Measurements from ENCODE around the gene PRMT7.
A peak's percentile ranks its signal among the peaks of the same experiment; 100 is the strongest.

PRMT7 gene

DNA sequence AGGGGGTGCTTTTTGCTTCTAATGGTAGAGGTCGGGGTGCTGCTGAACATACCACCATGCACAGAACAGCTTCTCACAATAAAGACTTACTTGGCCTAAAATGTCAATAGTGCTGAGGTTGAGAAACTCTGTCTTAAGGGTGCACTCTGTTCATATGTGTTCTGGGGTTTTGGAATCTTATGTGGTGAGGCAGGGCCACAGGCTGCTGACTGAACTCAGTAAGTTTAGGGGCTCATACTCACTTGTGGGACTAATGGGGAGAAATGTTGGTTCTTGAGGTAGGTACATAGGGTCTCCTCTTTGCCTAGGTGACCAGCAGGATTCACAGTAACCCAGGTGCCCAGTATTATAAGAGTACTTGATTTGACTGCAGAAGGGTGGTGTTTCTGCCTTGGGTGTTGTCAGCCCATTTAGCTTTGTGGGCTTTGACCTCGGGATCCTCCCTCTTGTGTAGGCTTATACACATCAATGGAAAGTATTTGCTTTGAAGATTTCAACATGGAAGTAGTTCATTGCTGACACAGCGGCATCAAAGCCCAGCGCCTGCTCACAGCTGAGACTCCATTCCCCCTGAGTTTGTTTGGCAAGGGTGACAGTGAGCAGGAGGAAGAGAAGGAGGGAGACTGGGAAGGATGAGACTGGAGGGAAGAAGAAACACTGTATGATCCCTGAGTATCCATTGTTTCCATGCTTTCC, 29.3 kb upstream of the PRMT7 start:
- no peak for TF ChIP-seq EZH2phosphoT487 (conservative IDR thresholded peaks at IDR 0.05; ENCODE audit: low read length)
- Histone ChIP-seq H3K79me2 (ENCODE audit: insufficient read depth, low read length) (peaks cover 56% of the 10 kb centered on the region), H3K4me2 (ENCODE audit: low read depth, low read length, poor library complexity, severe bottlenecking) (peak overlapping the region; percentile 85)

GRCh38 chr16:68282064-68282452, 28.8 kb upstream of the PRMT7 start:
- Histone ChIP-seq H3K27me3 (ENCODE audit: low read length) (no peaks in the 10 kb centered on the region), H3F3A (ENCODE audit: insufficient read depth) (peaks cover 55% of the 10 kb centered on the region), H3K9me2 (replicated peaks; ENCODE audit: insufficient read depth, low read length) (no peaks in the 10 kb centered on the region), H3K79me2 (ENCODE audit: insufficient read depth, low read length) (peaks cover 55% of the 10 kb centered on the region), H3K36me3 (ENCODE audit: low read length) (no peaks in the 10 kb centered on the region), H2AFZ (ENCODE audit: low read depth, low read length, severe bottlenecking) (no peak overlapping the region), H3K27ac (ENCODE audit: low read depth, low read length) (peak overlapping the region; percentile 98), H3K4me3 (ENCODE audit: insufficient read depth, low read length, poor library complexity, severe bottlenecking) (no peak overlapping the region), H4K20me1 (ENCODE audit: low read depth, low read length) (no peaks in the 10 kb centered on the region), H3K9ac (ENCODE audit: low read length) (no peak overlapping the region), H3K9me3 (ENCODE audit: insufficient read depth, low read length) (no peaks in the 10 kb centered on the region), H3K4me2 (ENCODE audit: low read depth, low read length, poor library complexity, severe bottlenecking) (peak overlapping the region; percentile 85)
- TF ChIP-seq, protein P1, sequence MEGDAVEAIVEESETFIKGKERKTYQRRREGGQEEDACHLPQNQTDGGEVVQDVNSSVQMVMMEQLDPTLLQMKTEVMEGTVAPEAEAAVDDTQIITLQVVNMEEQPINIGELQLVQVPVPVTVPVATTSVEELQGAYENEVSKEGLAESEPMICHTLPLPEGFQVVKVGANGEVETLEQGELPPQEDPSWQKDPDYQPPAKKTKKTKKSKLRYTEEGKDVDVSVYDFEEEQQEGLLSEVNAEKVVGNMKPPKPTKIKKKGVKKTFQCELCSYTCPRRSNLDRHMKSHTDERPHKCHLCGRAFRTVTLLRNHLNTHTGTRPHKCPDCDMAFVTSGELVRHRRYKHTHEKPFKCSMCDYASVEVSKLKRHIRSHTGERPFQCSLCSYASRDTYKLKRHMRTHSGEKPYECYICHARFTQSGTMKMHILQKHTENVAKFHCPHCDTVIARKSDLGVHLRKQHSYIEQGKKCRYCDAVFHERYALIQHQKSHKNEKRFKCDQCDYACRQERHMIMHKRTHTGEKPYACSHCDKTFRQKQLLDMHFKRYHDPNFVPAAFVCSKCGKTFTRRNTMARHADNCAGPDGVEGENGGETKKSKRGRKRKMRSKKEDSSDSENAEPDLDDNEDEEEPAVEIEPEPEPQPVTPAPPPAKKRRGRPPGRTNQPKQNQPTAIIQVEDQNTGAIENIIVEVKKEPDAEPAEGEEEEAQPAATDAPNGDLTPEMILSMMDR (IDR thresholded peaks at IDR 0.05; ENCODE audit: insufficient read depth, low read length, poor library complexity, severe bottlenecking) = no peak
- TF ChIP-seq EZH2phosphoT487 (conservative IDR thresholded peaks at IDR 0.05; ENCODE audit: low read length) = no peak

More for the DNA sequence above, 29.3 kb upstream of the PRMT7 start:
- no peaks in the 10 kb centered on the region for H3K9me3 ChIP-seq (ENCODE audit: insufficient read depth, low read length)
- H3K27ac ChIP-seq (ENCODE audit: low read depth, low read length) = peak overlapping the region; percentile 98
- H4K20me1 ChIP-seq (ENCODE audit: low read depth, low read length) = no peaks in the 10 kb centered on the region
- H3K4me3 ChIP-seq (ENCODE audit: insufficient read depth, low read length, poor library complexity, severe bottlenecking) = no peak overlapping the region
- no peaks in the 10 kb centered on the region for H3K27me3 ChIP-seq (ENCODE audit: low read length)
- no peak overlapping the region for H2AFZ ChIP-seq (ENCODE audit: low read depth, low read length, severe bottlenecking)
- no peaks in the 10 kb centered on the region for H3K9me2 ChIP-seq (replicated peaks; ENCODE audit: insufficient read depth, low read length)
- H3K36me3 ChIP-seq (ENCODE audit: low read length) = no peaks in the 10 kb centered on the region
- peaks cover 55% of the 10 kb centered on the region for H3F3A ChIP-seq (ENCODE audit: insufficient read depth)
- peak overlapping the region; percentile 6 for H3K9ac ChIP-seq (ENCODE audit: low read length)

DNA sequence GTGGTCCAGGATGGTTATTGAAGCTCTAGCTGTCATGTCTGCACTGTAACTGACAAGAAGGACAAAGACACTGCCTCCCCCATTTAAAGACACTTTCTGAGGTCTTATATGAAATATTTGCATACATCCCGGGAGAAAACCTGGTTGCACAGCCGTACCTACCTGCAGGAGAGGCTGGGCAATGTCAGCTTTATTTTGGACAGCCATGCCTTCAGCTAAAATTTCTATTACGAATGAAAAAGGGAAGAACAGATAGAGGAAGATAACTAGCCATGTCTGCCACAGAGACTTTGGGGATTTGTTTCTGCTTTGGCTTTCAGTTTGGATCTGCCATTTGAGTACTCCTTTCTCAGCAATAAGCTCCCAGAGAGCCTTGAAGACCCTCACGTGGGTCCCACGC, 27.5 kb upstream of the PRMT7 start:
- Histone ChIP-seq H2AFZ (ENCODE audit: low read depth, low read length, severe bottlenecking) (no peak overlapping the region), H3K9me2 (replicated peaks; ENCODE audit: insufficient read depth, low read length) (no peaks in the 10 kb centered on the region), H3K9me3 (ENCODE audit: insufficient read depth, low read length) (no peaks in the 10 kb centered on the region), H3K9ac (ENCODE audit: low read length) (peak overlapping the region; percentile 56), H3K27me3 (ENCODE audit: low read length) (no peaks in the 10 kb centered on the region), H3K36me3 (ENCODE audit: low read length) (no peaks in the 10 kb centered on the region), H3K27ac (ENCODE audit: low read depth, low read length) (peak overlapping the region; percentile 98), H3K4me2 (ENCODE audit: low read depth, low read length, poor library complexity, severe bottlenecking) (peak overlapping the region; percentile 85), H3K79me2 (ENCODE audit: insufficient read depth, low read length) (peaks cover 64% of the 10 kb centered on the region), H3F3A (ENCODE audit: insufficient read depth) (peaks cover 55% of the 10 kb centered on the region), H3K4me3 (ENCODE audit: insufficient read depth, low read length, poor library complexity, severe bottlenecking) (peak overlapping the region; percentile 25), H4K20me1 (ENCODE audit: low read depth, low read length) (no peaks in the 10 kb centered on the region)
- TF ChIP-seq, protein P1 (IDR thresholded peaks at IDR 0.05; ENCODE audit: insufficient read depth, low read length, poor library complexity, severe bottlenecking) = no peak
- no peak for TF ChIP-seq EZH2phosphoT487 (conservative IDR thresholded peaks at IDR 0.05; ENCODE audit: low read length)
